NCI-H748 (cell line): Measurements from ENCODE around the gene MED8.
"Not testable (repeated sequence)": the region's sequence is repeated elsewhere in the genome, so short reads cannot be mapped to it uniquely, and the experiment has no call there.

ENCODE experiments used
- DNase-seq: peaks from one replicate; lab custom pipeline; 2025; ENCODE audit not compliant: unreplicated experiment; lab: John Stamatoyannopoulos, UW

The MED8 gene

DNA sequence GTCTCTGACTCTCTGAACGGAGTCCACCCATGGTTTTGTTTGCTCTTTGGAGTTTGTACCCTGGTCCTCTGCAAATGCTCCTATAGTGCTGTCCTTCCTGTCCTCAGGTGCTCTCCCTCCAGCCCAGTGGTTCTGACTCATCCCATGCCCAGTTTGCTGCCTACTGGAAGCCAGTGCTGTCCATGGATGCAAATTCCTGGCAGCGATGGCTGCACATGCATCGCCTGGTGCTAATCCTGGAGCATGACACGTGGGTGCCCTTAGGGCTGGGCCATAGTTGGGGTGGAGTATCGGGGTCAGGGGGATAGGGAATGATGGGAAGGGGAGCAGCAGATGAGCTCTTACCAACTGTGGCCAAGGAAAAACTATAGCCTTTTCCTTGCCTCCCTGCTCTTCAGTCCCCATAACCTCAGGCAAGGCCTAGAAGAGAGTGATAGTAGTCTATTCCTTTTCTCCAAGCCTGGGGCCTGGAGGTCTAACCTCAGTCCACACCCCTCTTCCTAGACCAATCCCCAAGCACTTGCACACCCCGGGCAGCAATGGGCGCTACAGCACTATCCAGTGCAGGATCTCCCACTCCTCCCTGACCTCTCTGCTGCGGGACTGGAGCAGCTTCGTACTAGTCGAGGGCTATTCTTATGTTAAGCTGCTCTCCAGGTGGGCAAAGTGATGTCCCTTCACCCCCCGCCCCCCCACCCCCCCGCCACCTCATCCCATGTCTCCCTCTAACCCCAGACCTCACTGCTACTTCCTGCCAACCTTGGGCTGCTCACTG, 32.6 kb upstream of the MED8 start:
- DNase-seq, result no peak

DNA sequence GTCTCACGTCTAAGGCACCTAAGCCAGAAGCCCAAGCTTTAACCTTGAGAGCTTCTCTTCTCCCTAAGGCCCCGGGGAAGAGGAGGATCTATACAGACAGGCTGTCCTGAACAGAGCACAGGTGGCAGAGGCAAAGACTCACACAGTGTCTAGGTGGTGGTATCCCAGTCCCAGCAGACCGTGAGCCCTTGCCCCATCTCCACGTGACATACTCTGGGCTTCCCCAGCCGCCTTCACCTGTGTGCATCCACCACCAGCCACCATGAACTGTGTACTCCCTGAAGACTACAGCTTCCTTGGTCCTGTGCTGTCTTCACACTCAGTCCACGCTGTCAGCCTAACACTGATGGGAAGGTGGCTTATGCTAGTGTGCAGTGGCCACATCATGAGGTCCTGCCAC, 31.8 kb upstream of the MED8 start:
- DNase-seq, result no peak

DNA sequence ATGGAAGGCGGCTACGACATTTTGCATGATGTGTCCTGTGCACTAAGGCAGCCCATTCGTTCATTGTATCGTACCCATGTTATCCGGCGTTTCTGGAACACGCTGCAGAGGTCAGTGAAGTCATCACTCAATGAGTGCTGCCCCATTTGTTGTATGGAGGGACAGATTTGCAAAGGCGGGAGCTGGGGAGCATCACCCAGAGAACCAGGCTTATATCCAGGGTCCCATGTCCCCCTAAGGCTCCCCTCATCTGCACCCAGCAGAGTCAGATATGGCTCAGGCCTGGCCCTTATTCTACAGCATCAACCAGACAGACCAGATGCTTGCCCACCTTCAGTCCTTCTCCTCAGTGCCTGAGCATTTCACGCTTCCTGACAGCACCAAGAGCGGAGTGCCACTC, 31.3 kb upstream of the MED8 start:
- no peak for DNase-seq

DNA sequence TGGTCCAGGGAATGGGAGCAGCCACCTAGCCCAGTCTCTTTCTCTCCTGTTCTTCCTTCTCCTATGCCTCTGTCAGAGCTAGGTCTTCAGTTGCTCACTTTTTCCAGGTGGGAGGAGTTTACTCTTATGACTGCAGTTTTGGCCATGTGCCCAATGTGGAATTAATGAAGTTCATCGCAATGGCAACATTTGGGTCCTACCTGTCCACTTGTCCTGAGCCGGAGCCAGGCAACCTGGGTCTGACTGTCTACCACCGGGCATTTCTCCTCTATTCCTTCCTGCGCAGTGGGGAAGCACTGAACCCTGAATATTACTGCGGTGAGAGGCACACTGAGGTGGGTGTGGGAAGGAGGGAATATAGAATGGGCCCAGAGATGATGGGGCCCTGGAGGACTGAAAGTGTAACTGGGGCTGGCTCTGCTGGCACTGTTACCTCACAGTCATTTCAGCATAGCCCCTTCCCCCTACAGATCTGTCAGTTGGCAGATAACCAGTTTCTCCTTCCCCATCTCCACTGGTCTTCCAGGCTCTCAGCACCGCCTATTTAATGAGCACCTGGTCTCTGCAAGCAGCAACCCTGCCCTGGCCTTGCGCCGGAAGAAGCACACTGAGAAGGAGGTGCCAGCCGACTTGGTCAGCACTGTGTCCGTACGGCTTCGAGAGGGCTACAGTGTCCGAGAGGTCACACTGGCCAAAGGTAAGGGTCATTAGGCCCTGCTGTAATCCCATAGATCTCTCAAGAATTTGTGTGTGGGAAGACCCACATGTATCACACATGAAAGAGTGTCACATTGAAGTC, 30.2 kb upstream of the MED8 start:
- DNase-seq, result no peak

DNA sequence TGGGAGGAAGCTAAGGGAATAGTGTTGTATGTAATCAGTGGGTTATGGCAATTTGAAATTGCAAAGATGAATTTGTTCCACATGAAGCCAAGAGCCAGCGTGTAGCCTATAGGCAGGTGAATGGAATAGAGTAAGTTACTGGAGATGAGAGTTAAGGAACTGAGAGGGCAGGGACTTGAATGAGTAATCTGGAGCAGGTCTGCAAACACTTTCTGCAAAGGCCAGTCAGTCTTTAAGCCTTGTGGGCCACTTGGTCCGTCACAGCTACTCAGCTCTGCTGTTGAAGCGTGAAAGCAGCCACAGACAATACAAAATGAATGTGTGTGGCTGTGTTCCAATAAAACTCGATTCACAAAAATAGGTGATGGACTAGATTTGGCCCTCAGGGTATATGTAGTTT, 29.3 kb upstream of the MED8 start:
- no peak for DNase-seq

GRCh38 chr1:43415901-43416300, 26.3 kb upstream of the MED8 start:
- DNase-seq, result no peak

- peak; percentile 88 for DNase-seq
Measured at GRCh38 chr1:43414634-43415223, 25.1 kb upstream of the MED8 start.

- not testable (repeated sequence) for DNase-seq
Measured at GRCh38 chr1:43413426-43413825, 23.8 kb upstream of the MED8 start.

GRCh38 chr1:43410571-43410970, 21.0 kb upstream of the MED8 start:
- no peak for DNase-seq

DNA sequence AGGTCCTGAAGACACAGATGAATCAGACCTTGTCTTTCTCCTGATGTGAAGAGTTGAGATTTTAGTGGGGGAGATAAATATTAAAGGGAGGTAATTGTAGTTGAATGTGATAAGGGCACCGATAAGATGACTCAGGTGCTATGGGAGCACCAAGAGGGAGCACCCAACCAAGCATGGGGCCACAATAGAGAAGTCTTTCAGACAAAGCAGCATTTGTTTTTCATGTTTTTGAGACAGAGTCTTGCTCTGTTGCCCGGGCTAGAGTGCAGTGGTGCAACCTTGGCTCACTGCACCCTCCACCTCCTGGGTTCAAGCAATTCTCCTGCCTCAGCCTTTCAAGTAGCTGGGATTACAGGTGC, 16.3 kb upstream of the MED8 start:
- DNase-seq, result no peak

GRCh38 chr1:43405219-43405875, 15.7 kb upstream of the MED8 start:
- DNase-seq, result peak; percentile 61

- no peak for DNase-seq
Measured at GRCh38 chr1:43404353-43404752, 14.8 kb upstream of the MED8 start.

DNA sequence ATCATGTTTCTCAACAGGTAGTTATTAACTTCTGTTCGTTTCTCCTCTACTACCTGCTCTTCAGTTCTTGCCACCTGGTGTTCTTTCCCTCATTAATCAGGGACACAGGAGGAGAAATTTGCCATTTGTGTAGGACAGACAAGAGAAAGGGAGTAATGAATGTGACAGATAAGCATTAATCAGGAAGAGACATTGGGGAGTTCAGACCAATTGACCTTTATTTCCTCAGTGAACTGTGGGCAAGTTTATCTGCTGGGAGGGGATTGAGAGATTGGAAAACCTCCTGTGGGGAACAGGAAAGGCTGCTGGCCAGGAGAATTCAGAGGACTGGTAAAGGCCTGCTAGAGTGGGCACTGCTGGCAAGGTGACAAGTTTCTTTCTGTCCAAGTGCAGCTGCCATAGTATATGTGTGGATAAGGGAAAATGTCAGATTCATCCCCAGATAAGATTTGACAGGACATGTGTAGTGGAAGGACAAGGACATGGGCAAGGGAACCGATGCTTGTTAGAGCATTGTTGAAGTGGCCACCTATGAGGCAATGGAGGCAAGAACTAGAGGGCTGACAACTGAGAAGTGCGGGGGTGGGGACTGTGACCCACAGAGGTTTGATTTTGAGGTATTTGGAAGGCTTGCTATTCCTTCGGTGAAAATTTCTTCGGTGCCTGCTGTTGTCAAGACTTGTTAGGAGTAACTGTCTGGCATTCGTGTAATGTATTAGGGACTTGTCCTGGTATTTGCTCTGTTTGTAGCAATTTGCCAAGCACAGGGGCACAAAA, 12.7 kb upstream of the MED8 start:
- DNase-seq, result no peak

DNA sequence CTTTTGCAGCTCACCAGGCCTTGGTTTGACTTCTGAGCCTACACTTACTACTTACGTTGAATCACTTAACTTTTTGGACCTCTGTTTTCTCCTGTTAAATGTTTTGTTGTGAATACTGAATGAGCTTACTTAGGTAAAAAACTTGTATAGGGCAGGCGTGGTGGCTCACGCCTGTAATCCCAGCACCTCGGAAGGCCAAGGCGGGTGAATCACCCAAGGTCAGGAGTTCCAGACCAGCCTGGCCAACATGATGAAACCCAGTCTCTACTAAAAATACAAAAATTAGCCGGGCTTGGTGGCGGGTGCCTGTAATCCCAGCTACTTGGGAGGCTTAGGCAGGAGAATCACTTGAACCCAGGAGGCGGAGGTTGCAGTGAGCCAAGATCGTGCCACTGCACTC, 10.8 kb upstream of the MED8 start:
- not testable (repeated sequence) for DNase-seq

- DNase-seq, result no peak
Measured at GRCh38 chr1:43398227-43398626, 8.6 kb upstream of the MED8 start.

DNA sequence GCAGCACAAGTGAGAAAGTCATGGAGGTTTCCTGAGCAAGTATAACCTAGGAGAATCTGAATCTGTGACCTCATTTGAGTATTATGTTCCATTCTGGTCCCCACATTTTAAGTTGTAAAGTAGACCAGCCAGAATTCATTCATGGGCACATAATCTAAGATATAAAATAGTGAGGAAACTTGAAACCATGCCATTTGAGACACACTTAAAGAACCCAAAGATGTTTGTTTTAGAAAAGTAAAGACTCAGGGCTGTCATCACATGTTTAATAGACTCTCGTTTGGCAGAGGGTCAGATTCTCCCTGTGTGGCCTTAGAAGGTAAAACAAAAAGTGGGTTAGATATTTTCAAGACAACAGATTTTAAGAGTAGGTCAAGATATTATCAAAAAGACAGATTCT, 6.5 kb upstream of the MED8 start:
- no peak for DNase-seq

DNA sequence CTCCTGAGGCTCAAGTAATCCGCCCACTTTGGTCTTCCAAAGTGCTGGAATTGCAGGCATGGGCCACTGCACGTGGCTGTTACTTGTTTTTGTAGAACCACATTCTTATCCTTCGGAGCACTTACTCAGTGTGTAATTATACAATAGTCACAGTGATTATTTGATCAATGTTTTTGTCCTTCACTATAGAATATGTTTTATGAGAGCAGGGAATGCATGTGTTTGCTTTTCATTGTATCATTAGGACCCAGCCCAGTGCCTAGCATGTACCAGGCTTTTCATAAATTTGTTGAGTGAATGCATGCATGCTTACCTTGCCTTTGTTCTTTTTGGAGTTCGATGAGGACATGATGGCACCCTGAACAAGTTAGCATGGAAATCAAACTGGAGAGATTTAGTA, 5.9 kb upstream of the MED8 start:
- DNase-seq, result no peak

GRCh38 chr1:43392702-43393101, 3.1 kb upstream of the MED8 start:
- DNase-seq, result no peak

DNA sequence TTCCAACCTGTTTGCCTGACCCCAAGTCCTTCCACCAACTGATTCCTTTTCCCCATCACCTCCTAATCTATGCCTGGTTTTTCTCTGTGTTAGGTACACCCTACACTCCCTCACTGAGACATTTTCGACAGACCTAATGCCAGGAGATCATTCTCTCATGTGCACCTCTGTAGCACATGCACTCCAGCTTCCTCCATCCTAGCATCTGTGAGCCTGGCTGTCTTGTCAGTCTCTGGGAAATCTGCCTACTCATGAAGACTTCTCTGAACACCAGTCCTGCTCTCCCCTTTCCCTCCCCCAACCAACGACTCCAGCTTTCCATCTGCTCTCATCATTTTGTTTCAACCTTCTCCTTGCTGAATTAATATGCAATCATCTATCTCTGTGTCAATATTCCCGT, 987 bp downstream of the MED8 start:
- DNase-seq, result no peak

- no peak for DNase-seq
Measured at GRCh38 chr1:43387976-43388599, 1.5 kb downstream of the MED8 start.
